CD4-positive, alpha-beta T cell treated with Interleukin-6 at 100 ng/mL for 8 hours (primary cell): ENCODE data around the gene ASPN.

ENCODE experiments used
- DNase-seq: peaks from one replicate; pipeline ENCODE4 v3.0.0-alpha.2; 2020; ENCODE audit warnings: mixed read lengths, low spot score

ASPN gene

GRCh38 chr9:92468206-92468605 lies 14.1 kb downstream of the ASPN start:
- no peak for DNase-seq

GRCh38 chr9:92467511-92467910 lies 14.8 kb downstream of the ASPN start:
- no peak for DNase-seq

DNA sequence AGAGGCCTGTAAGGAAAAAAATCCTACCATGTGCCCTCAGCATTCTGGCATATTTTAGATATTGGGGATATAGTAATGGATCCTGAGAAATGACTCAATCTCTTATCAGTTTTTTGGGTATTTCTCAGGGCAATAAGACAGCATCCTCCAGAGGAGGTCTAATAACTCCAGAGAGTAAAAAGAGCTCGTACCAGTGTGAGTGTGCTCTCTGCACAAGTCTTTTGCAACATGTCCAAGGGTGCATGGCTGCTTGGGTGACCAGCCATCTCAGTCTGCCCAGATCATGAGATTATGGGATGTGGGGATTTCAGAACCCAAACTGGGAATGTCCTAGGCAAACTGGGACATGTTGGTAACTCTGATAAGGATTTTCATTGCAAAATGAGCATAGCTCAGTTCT lies 15.3 kb downstream of the ASPN start:
- DNase-seq = no peak

DNA sequence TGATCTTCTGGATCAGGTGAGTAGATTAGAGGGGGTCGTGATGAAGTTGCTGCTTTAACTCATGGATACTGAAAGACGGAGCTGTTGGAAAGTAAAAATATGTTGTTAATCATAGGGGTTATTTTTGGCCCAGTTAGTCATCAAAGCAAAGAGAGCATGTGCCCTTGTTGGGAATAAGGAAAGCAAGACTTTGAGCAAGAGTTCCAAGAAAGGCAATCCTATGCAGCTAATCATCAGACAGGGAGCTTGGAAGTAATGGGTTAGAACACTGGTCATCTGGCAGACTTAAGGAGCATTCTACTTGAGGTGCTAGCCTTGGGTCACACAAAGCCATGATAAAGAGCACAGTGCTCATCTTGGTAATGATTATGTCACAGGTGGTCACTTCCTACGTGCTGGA lies 18.3 kb downstream of the ASPN start:
- no peak for DNase-seq

- DNase-seq = no peak
These were observed 18.9 kb downstream of the ASPN start for GRCh38 chr9:92463387-92463786.

GRCh38 chr9:92457576-92457975 lies 24.7 kb downstream of the ASPN start:
- DNase-seq = no peak

DNA sequence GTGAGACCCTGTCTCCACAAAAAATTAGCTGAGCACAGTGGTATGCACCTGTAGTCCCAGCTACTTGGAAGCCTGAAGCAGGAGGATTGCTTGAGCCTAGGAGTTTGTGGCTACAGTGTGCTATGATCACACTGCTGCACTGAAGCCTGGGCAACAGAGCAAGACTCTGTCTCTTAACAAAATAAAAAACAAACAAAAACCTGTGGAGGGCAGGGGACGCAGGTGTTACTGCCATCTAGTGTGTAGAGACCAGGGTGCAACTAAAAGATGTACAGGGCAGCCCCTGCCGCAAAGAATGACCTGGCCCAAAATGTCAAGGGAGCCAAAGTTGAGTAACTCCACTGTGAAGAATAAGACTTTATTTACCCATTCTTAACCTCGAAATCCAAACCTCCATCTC lies 27.1 kb downstream of the ASPN start:
- DNase-seq = no peak

DNA sequence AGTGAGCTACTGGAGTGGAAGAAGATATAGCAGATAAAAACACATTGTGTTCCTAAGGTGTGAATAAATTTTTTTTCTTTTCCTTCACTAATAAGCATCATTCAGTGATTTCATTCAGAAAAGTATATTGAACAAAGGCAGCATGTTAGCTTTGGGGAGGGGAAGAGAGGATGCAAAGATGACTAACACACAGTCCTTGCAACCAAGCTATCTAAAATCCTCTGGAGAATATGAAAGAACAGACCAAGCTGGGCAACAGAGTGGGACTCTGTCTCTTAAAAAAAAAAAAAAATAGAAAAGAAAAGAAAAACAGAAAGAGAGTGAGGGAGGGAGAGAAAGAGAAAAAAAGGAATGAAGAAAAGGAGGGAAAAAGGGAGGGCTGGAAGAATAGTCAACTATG lies 35.8 kb downstream of the ASPN start:
- DNase-seq = no peak

GRCh38 chr9:92444841-92445240 lies 37.5 kb downstream of the ASPN start:
- no peak for DNase-seq

DNA sequence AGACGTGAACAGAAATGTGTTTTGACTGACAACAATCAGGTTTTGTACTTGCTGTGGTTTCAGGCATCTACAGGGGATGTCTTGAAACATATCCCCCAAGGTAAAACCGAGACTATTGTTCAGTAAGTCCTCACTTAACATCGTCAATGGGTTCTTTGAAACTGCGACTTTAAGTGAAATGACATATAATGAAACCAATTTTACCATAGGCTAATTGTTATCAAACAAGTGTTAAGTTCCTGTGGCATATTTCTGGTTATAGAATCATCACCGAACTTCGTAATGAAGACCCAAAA lies 41.6 kb downstream of the ASPN start:
- no peak for DNase-seq

- DNase-seq = no peak
These were observed 42.2 kb downstream of the ASPN start for GRCh38 chr9:92439921-92440750.

GRCh38 chr9:92438900-92439526 lies 43.3 kb downstream of the ASPN start:
- DNase-seq = no peak

DNA sequence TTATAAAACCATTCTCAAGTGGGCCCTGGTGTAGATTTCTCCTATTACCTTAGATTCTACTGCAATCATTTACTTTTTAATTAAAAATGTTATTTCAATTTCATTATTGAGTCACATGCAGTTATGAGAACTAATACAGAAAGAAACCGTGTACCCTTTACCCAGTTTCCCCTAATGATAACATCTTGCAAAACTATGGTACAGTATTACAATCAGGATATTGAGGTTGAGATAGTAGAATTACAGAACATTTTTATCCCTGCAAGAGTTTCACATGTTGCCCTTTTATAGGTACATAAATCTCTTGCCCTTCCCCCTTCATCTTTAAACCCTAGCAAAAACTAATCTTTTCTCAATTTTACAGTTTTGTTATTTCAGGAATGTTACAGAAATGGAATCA lies 47.0 kb downstream of the ASPN start:
- DNase-seq = no peak

GRCh38 chr9:92432972-92433548 lies 49.2 kb downstream of the ASPN start:
- DNase-seq = no peak

DNA sequence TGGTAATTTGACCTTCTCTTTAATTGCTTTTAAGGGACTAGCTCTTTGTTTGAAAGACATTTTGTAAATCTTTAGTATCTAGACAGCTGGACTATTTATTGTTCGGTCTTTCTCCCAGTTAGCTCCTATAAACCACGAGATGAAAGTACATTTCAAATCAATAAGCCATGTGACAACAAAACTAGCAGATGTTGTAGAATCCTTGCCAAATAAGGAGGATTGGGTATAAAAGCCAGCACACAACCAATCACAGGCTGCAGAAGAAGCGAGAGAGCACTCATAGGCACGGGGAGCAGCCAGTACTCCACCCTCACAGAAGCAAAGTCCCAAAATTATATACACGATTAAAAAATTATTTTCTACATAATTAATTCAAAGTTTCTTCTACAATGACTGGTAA lies 50.0 kb downstream of the ASPN start:
- DNase-seq = no peak

GRCh38 chr9:92429836-92430235 lies 52.5 kb downstream of the ASPN start:
- DNase-seq = no peak

DNA sequence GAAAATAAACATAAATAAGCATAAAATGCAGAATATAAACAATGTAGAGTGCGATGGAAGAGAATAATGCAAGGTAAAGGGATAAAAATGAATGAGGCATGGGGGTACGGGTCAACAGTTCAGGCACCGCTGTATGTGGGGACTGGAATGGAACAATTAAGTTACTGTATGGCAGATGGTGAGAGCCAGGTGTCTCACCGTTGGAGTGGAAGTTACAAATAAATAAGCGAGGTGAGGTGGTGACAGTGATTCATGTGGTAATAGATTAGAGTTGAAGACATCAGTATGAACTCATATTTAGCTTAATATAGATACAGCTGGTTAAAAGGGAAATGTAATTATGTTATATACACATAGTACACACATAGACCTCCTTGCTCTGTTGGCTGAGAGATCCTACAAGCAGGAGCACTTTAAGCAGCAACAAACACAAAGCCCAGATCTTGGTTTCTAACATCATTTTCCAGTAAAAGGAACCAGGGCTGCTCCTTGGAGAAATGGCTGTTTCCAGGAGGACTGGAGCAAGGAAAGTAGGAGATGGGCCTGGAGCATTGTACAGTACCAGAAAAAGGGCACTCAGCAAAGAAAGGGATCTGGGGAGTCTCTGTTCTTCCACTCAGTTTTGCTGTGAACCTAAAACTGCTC lies 55.7 kb downstream of the ASPN start:
- DNase-seq = no peak

DNA sequence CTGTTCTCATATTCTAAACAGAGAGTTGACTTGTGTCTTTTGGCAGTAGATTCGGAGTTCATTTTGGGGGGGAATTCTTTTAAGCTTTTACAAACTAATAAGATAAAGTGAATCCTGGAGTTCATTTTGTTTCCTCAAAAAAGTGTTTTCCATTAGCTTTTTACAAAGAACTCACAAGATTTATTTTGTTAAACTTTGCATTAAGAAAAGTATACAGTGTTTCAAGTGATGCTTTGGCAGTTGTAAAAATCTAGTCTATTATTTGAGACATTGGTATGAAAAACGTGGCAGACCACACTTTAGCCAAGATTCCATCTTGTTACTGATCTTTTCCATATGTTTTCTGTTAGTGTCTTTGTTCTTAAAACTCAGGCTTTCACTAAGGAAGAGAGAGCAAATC lies 56.8 kb downstream of the ASPN start:
- DNase-seq = no peak

DNA sequence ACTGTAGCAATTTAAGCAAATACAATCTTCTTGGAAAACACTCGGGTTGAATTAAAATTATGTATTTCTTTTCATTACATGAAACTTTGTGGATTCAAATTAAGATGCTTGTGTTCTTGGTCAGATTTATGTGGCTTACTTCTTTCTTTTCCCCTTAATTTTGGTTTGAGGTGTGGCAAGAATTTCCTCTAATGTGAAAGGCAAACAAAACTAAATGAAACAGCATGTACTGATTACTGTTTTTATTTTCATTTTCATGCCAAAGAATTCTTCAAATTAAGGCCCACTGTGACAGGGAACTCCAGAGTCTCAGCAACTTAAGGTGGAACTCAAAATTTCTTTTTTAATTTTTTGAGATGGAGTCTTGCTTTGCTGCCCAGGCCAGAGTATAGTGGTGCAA lies 58.0 kb downstream of the ASPN start, which contains the start of gene OMD:
Gene OMD, minus strand, starts transcription at position 132 of the 400 bp plus-strand sequence. CDS start 6,913 bp downstream, outside the sequence.
- DNase-seq = no peak

DNA sequence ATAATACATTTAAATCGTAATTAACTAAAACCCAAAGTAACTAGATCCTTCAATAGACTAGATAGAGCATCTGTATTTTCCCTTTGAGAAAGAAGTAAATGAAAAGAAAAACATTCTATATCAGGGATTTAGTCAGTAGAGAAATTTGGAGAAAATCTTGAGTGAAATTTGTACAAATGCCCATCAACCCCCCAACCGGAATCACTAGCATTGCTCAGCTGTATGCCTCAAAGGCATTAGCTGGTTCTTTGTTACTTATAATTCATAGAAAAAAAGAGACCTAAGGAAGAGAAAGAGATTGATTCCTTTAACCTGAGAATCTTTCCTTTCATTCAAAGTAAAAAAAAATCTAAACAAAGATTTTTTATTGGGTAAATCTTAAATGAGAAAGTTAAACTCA lies 58.7 kb downstream of the ASPN start:
- no peak for DNase-seq

GRCh38 chr9:92422611-92423338 lies 59.5 kb downstream of the ASPN start:
- DNase-seq = no peak

- DNase-seq = no peak
These were observed 67.7 kb downstream of the ASPN start for GRCh38 chr9:92414566-92414965.
